ENCODE data around the gene BCDIN3D. TPM values are rescaled to one million over a fixed set of nuclear protein-coding genes. Genes with fewer than 3 reads are reported as not detected.

The BCDIN3D gene
- total and polyA plus RNA-seq, 5 donors from 2014 or later, result 4.6 to 9.8 (median 8.6) TPM

GRCh38 chr12:49796606-49797448 is 46.1 kb downstream of the BCDIN3D start:
- ATAC-seq (ENCODE audit: low read depth in 2 of 2) (no peak), DNase-seq (no peak)
- H3K9me3 ChIP-seq (ENCODE audit: control insufficient read depth in 2 of 2, low read length in 2 of 2), result no peaks in the 10 kb centered on the region
- H3K27me3 Mint-ChIP-seq, result peaks cover 6% of the 10 kb centered on the region
- H3K9me3 Mint-ChIP-seq, result no peaks in the 10 kb centered on the region
- peaks cover 9% of the 10 kb centered on the region for H3K36me3 Mint-ChIP-seq
- no peak overlapping the region for H3K4me3 Mint-ChIP-seq
- H3K4me3 ChIP-seq (ENCODE audit: low read depth, low read length), result no peak overlapping the region
- no peaks in the 10 kb centered on the region for H3K27me3 ChIP-seq (ENCODE audit: control insufficient read depth, insufficient read depth, low read length)
- H3K4me1 ChIP-seq (ENCODE audit: control insufficient read depth, insufficient read depth, low read length, poor library complexity, severe bottlenecking), result no peaks in the 10 kb centered on the region
- no peaks in the 10 kb centered on the region for H3K4me1 Mint-ChIP-seq
- no peaks in the 10 kb centered on the region for H3K36me3 ChIP-seq (ENCODE audit: control insufficient read depth, insufficient read depth, low read length)
- H3K27ac Mint-ChIP-seq, result no peak overlapping the region
- H3K27ac ChIP-seq (ENCODE audit: insufficient read depth, low read length, poor library complexity, severe bottlenecking), result no peak overlapping the region

GRCh38 chr12:49796155-49796554 is 46.8 kb downstream of the BCDIN3D start:
- Mint-ChIP-seq H3K36me3 (peaks cover 9% of the 10 kb centered on the region), H3K27ac (no peak overlapping the region), H3K9me3 (no peaks in the 10 kb centered on the region), H3K27me3 (peaks cover 6% of the 10 kb centered on the region), H3K4me3 (no peak overlapping the region), H3K4me1 (no peaks in the 10 kb centered on the region)
- no peaks in the 10 kb centered on the region for H3K36me3 ChIP-seq (ENCODE audit: control insufficient read depth, insufficient read depth, low read length)
- no peaks in the 10 kb centered on the region for H3K4me1 ChIP-seq (ENCODE audit: control insufficient read depth, insufficient read depth, low read length, poor library complexity, severe bottlenecking)
- no peak overlapping the region for H3K27ac ChIP-seq (ENCODE audit: insufficient read depth, low read length, poor library complexity, severe bottlenecking)
- no peak overlapping the region for H3K4me3 ChIP-seq (ENCODE audit: low read depth, low read length)
- H3K27me3 ChIP-seq (ENCODE audit: control insufficient read depth, insufficient read depth, low read length), result no peaks in the 10 kb centered on the region
- DNase-seq (no peak), ATAC-seq (ENCODE audit: low read depth in 2 of 2) (no peak)
- no peaks in the 10 kb centered on the region for H3K9me3 ChIP-seq (ENCODE audit: control insufficient read depth in 2 of 2, low read length in 2 of 2)

GRCh38 chr12:49795654-49796105 is 47.2 kb downstream of the BCDIN3D start:
- H3K4me1 ChIP-seq (ENCODE audit: control insufficient read depth, insufficient read depth, low read length, poor library complexity, severe bottlenecking), result no peaks in the 10 kb centered on the region
- H3K9me3 ChIP-seq (ENCODE audit: control insufficient read depth in 2 of 2, low read length in 2 of 2), result no peaks in the 10 kb centered on the region
- H3K9me3 Mint-ChIP-seq, result no peaks in the 10 kb centered on the region
- H3K4me3 ChIP-seq (ENCODE audit: low read depth, low read length), result no peak overlapping the region
- H3K27ac ChIP-seq (ENCODE audit: insufficient read depth, low read length, poor library complexity, severe bottlenecking), result no peak overlapping the region
- no peak overlapping the region for H3K4me3 Mint-ChIP-seq
- no peak overlapping the region for H3K27ac Mint-ChIP-seq
- no peaks in the 10 kb centered on the region for H3K36me3 ChIP-seq (ENCODE audit: control insufficient read depth, insufficient read depth, low read length)
- H3K27me3 ChIP-seq (ENCODE audit: control insufficient read depth, insufficient read depth, low read length), result no peaks in the 10 kb centered on the region
- peaks cover 9% of the 10 kb centered on the region for H3K36me3 Mint-ChIP-seq
- no peaks in the 10 kb centered on the region for H3K4me1 Mint-ChIP-seq
- DNase-seq, result no peak
- H3K27me3 Mint-ChIP-seq, result peaks cover 6% of the 10 kb centered on the region
- ATAC-seq (ENCODE audit: low read depth in 2 of 2), result no peak

GRCh38 chr12:49794811-49795653 is 47.9 kb downstream of the BCDIN3D start:
- Histone ChIP-seq H3K36me3 (ENCODE audit: control insufficient read depth, insufficient read depth, low read length) (no peaks in the 10 kb centered on the region), H3K4me1 (ENCODE audit: control insufficient read depth, insufficient read depth, low read length, poor library complexity, severe bottlenecking) (no peaks in the 10 kb centered on the region), H3K27ac (ENCODE audit: insufficient read depth, low read length, poor library complexity, severe bottlenecking) (no peak overlapping the region), H3K9me3 (ENCODE audit: control insufficient read depth in 2 of 2, low read length in 2 of 2) (no peaks in the 10 kb centered on the region), H3K4me3 (ENCODE audit: low read depth, low read length) (no peak overlapping the region), H3K27me3 (ENCODE audit: control insufficient read depth, insufficient read depth, low read length) (no peaks in the 10 kb centered on the region)
- Mint-ChIP-seq H3K4me3 (peak overlapping the region in 1 of 4 donors; percentile 10), H3K4me1 (no peaks in the 10 kb centered on the region), H3K27ac (no peak overlapping the region), H3K36me3 (peaks cover 5% of the 10 kb centered on the region), H3K9me3 (no peaks in the 10 kb centered on the region), H3K27me3 (peaks cover 6% of the 10 kb centered on the region)
- DNase-seq (no peak), ATAC-seq (ENCODE audit: low read depth in 2 of 2) (no peak)

- H3K27ac Mint-ChIP-seq, result peak overlapping the region in 1 of 3 donors; percentile 47
- H3K9me3 Mint-ChIP-seq, result no peaks in the 10 kb centered on the region
- H3K27ac ChIP-seq (ENCODE audit: insufficient read depth, low read length, poor library complexity, severe bottlenecking), result no peak overlapping the region
- no peaks in the 10 kb centered on the region for H3K27me3 ChIP-seq (ENCODE audit: control insufficient read depth, insufficient read depth, low read length)
- peaks cover 6% of the 10 kb centered on the region for H3K27me3 Mint-ChIP-seq
- no peak overlapping the region for H3K4me3 ChIP-seq (ENCODE audit: low read depth, low read length)
- no peak overlapping the region for H3K4me3 Mint-ChIP-seq
- H3K9me3 ChIP-seq (ENCODE audit: control insufficient read depth in 2 of 2, low read length in 2 of 2), result no peaks in the 10 kb centered on the region
- ATAC-seq (ENCODE audit: low read depth in 2 of 2), result no peak
- no peak for DNase-seq
- peaks cover 3% of the 10 kb centered on the region for H3K36me3 Mint-ChIP-seq
- no peaks in the 10 kb centered on the region for H3K4me1 Mint-ChIP-seq
- H3K36me3 ChIP-seq (ENCODE audit: control insufficient read depth, insufficient read depth, low read length), result no peaks in the 10 kb centered on the region
- no peaks in the 10 kb centered on the region for H3K4me1 ChIP-seq (ENCODE audit: control insufficient read depth, insufficient read depth, low read length, poor library complexity, severe bottlenecking)
Observed at GRCh38 chr12:49794021-49794420, 48.9 kb downstream of the BCDIN3D start.

GRCh38 chr12:49793620-49794019 is 49.3 kb downstream of the BCDIN3D start:
- Histone ChIP-seq H3K36me3 (ENCODE audit: control insufficient read depth, insufficient read depth, low read length) (no peaks in the 10 kb centered on the region), H3K4me3 (ENCODE audit: low read depth, low read length) (no peak overlapping the region), H3K27ac (ENCODE audit: insufficient read depth, low read length, poor library complexity, severe bottlenecking) (no peak overlapping the region), H3K4me1 (ENCODE audit: control insufficient read depth, insufficient read depth, low read length, poor library complexity, severe bottlenecking) (no peaks in the 10 kb centered on the region), H3K9me3 (ENCODE audit: control insufficient read depth in 2 of 2, low read length in 2 of 2) (no peaks in the 10 kb centered on the region), H3K27me3 (ENCODE audit: control insufficient read depth, insufficient read depth, low read length) (no peaks in the 10 kb centered on the region)
- no peaks in the 10 kb centered on the region for H3K36me3 Mint-ChIP-seq
- peaks cover 6% of the 10 kb centered on the region for H3K27me3 Mint-ChIP-seq
- peak overlapping the region in 1 of 4 donors; percentile 43 for H3K4me3 Mint-ChIP-seq
- ATAC-seq (ENCODE audit: low read depth in 2 of 2) (no peak), DNase-seq (no peak)
- no peak overlapping the region for H3K27ac Mint-ChIP-seq
- H3K4me1 Mint-ChIP-seq, result no peaks in the 10 kb centered on the region
- no peaks in the 10 kb centered on the region for H3K9me3 Mint-ChIP-seq

- DNase-seq (no peak), ATAC-seq (ENCODE audit: low read depth in 2 of 2) (no peak)
- Histone ChIP-seq H3K27me3 (ENCODE audit: control insufficient read depth, insufficient read depth, low read length) (no peaks in the 10 kb centered on the region), H3K4me3 (ENCODE audit: low read depth, low read length) (no peak overlapping the region), H3K36me3 (ENCODE audit: control insufficient read depth, insufficient read depth, low read length) (no peaks in the 10 kb centered on the region), H3K27ac (ENCODE audit: insufficient read depth, low read length, poor library complexity, severe bottlenecking) (no peak overlapping the region), H3K9me3 (ENCODE audit: control insufficient read depth in 2 of 2, low read length in 2 of 2) (no peaks in the 10 kb centered on the region), H3K4me1 (ENCODE audit: control insufficient read depth, insufficient read depth, low read length, poor library complexity, severe bottlenecking) (no peaks in the 10 kb centered on the region)
- peaks cover 6% of the 10 kb centered on the region for H3K27me3 Mint-ChIP-seq
- H3K9me3 Mint-ChIP-seq, result no peaks in the 10 kb centered on the region
- H3K4me3 Mint-ChIP-seq, result no peak overlapping the region
- no peaks in the 10 kb centered on the region for H3K4me1 Mint-ChIP-seq
- no peaks in the 10 kb centered on the region for H3K36me3 Mint-ChIP-seq
- H3K27ac Mint-ChIP-seq, result no peak overlapping the region
Observed at GRCh38 chr12:49792976-49793580, 49.8 kb downstream of the BCDIN3D start.

All from CD4-positive, CD25-positive, alpha-beta regulatory T cell (primary cell).